SH-SY5Y (cell line): ENCODE results near the gene IL17F.

Experiments used
- GATA2 ChIP-seq: IDR thresholded peaks from 2 replicates; pipeline ENCODE4 v1.6.1; 2011; ENCODE audit warnings: mild to moderate bottlenecking, low read depth, low read length
- GATA3 ChIP-seq: IDR thresholded peaks from 2 replicates; pipeline ENCODE4 v1.6.1; 2011; ENCODE audit warnings: low read depth, mild to moderate bottlenecking, low read length, moderate library complexity

GRCh38 chr6:52215787-52216186 lies 28.5 kb downstream of the IL17F start:
- TF ChIP-seq GATA2 (no peak), GATA3 (no peak)
